Stimulated activated CD8-positive, alpha-beta memory T cell treated with anti-CD3 and anti-CD28 coated beads, Interleukin-12 subunit alpha, Interleukin-12 subunit beta, amount 100 ng/mL, for 4 hours (primary cell): Measurements from ENCODE around the gene INHA.

Experiments used
- DNase-seq: peaks from one replicate; pipeline ENCODE4 v3.0.0-alpha.2; 2020; ENCODE audit warnings: low read depth

The INHA gene

GRCh38 chr2:219611866-219612576 lies 39.9 kb downstream of the INHA start:
- DNase-seq, result no peak

- DNase-seq, result no peak
Measured at GRCh38 chr2:219612577-219613286, 40.6 kb downstream of the INHA start.

- DNase-seq, result no peak
Measured at GRCh38 chr2:219613461-219614070, 41.5 kb downstream of the INHA start.

- no peak for DNase-seq
Measured at GRCh38 chr2:219614076-219614860, 42.2 kb downstream of the INHA start.

- no peak for DNase-seq
Measured at GRCh38 chr2:219615036-219615435, 42.9 kb downstream of the INHA start.

GRCh38 chr2:219615894-219616293 lies 43.8 kb downstream of the INHA start:
- no peak for DNase-seq

- no peak for DNase-seq
Measured at GRCh38 chr2:219616550-219616949, 44.4 kb downstream of the INHA start.

- DNase-seq, result no peak
Measured at GRCh38 chr2:219618733-219619122, 46.6 kb downstream of the INHA start.

GRCh38 chr2:219619235-219619634 lies 47.1 kb downstream of the INHA start:
- no peak for DNase-seq

- DNase-seq, result no peak
Measured at GRCh38 chr2:219620546-219620945, 48.4 kb downstream of the INHA start.

GRCh38 chr2:219621935-219622334 lies 49.8 kb downstream of the INHA start:
- no peak for DNase-seq

GRCh38 chr2:219622472-219622871 lies 50.4 kb downstream of the INHA start:
- no peak for DNase-seq

GRCh38 chr2:219624565-219624964 lies 52.5 kb downstream of the INHA start:
- no peak for DNase-seq

GRCh38 chr2:219625179-219625578 lies 53.1 kb downstream of the INHA start:
- no peak for DNase-seq
